ENCODE results near the gene ARL10. TPM values are rescaled to one million over a fixed set of nuclear protein-coding genes. Genes with fewer than 3 reads are reported as not detected.
"Not testable (repeated sequence)": the region's sequence is repeated elsewhere in the genome, so short reads cannot be mapped to it uniquely, and the experiment has no call there.

Gene ARL10
- total and polyA plus RNA-seq, 3 experiments from 2014 or later = 2.1 to 14.0 (median 12.9) TPM

DNA sequence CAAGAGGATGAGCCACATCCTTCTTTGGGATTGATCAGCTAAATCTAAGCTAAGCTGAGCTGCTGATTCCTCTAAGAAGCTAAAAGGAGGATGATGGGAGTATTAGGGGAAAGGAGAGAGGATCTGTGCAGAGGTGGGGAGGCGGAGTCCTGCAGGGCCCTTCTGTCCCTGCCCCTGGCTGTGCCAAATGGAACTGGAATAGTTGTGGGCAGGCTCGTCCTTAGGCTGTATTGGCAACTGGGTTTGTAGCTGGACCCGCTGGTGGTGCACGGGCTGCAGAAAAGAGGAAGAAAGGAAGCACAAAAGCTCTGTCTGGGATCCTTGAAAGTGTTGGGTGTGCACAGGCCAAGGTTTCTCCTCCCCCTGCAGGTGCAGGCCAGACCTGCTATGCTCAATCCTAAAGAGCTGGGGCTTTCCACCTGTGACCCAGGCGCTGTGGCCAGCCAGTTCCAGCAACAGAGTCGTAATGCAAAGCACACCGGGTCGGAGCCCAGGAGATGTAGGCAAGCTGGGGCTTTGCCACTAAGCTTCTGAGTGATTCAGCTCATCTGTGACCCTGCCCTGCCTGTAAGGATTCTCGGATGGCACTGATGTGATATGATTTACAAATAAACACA, 41.3 kb downstream of the ARL10 start:
- peaks cover 0 to 62% (median 9%) of the 10 kb centered on the region in 3 donors for H3K36me3 Mint-ChIP-seq
- ChIA-PET CTCF (interaction anchor here (0.9 to 1.6 kb wide), 3 partner anchors 9 to 41 kb away, joined by 3 read pairs; partner anchors contain the start of gene FAF2), POLR2A (no interaction called here)
- Histone ChIP-seq H3K27me3 (ENCODE audit: insufficient read depth, low read length, poor library complexity, severe bottlenecking) (no peaks in the 10 kb centered on the region), H3K9me3 (ENCODE audit: low read length) (no peaks in the 10 kb centered on the region), H3K4me1 (ENCODE audit: insufficient read depth, low read length) (no peaks in the 10 kb centered on the region), H3K36me3 (ENCODE audit: insufficient read depth, low read length) (peaks cover 3% of the 10 kb centered on the region), H3K27ac (ENCODE audit: low read depth, low read length) (no peak overlapping the region), H3K4me3 (ENCODE audit: low read length) (no peak overlapping the region)
- peak overlapping the region in 4 of 8 donors; percentile 12 to 71 (median 20) for H3K27ac Mint-ChIP-seq
- no peaks in the 10 kb centered on the region for H3K9me3 Mint-ChIP-seq
- H3K4me3 Mint-ChIP-seq = no peak overlapping the region
- no peak for DNase-seq
- peaks cover 8 to 16% (median 9%) of the 10 kb centered on the region in 3 donors for H3K4me1 Mint-ChIP-seq
- H3K27me3 Mint-ChIP-seq = no peaks in the 10 kb centered on the region

GRCh38 chr5:176407456-176408251, 42.4 kb downstream of the ARL10 start:
- DNase-seq = no peak
- Histone ChIP-seq H3K4me3 (ENCODE audit: low read length) (no peak overlapping the region), H3K27me3 (ENCODE audit: insufficient read depth, low read length, poor library complexity, severe bottlenecking) (no peaks in the 10 kb centered on the region), H3K4me1 (ENCODE audit: insufficient read depth, low read length) (no peaks in the 10 kb centered on the region), H3K36me3 (ENCODE audit: insufficient read depth, low read length) (peaks cover 3% of the 10 kb centered on the region), H3K9me3 (ENCODE audit: low read length) (no peaks in the 10 kb centered on the region), H3K27ac (ENCODE audit: low read depth, low read length) (no peak overlapping the region)
- H3K4me3 Mint-ChIP-seq = no peak overlapping the region
- H3K27ac Mint-ChIP-seq = peak overlapping the region in 4 of 8 donors; percentile 42 to 78 (median 62)
- POLR2A ChIA-PET = no interaction called here
- H3K9me3 Mint-ChIP-seq = no peaks in the 10 kb centered on the region
- CTCF ChIA-PET = interaction anchor here (0.9 to 1.6 kb wide), 4 partner anchors 8 to 130 kb away, joined by 3 read pairs; partner anchors contain the start of genes FAF2 and RNF44
- H3K36me3 Mint-ChIP-seq = peaks cover 0 to 58% (median 9%) of the 10 kb centered on the region in 3 donors
- no peaks in the 10 kb centered on the region for H3K27me3 Mint-ChIP-seq
- peaks cover 12 to 15% (median 15%) of the 10 kb centered on the region in 3 donors for H3K4me1 Mint-ChIP-seq

GRCh38 chr5:176408252-176408573, 42.9 kb downstream of the ARL10 start:
- H3K4me3 ChIP-seq (ENCODE audit: low read length); H3K27ac ChIP-seq (ENCODE audit: low read depth, low read length); POLR2A ChIA-PET; H3K27me3 Mint-ChIP-seq; H3K9me3 Mint-ChIP-seq; H3K9me3 ChIP-seq (ENCODE audit: low read length); DNase-seq; H3K36me3 ChIP-seq (ENCODE audit: insufficient read depth, low read length); H3K4me1 ChIP-seq (ENCODE audit: insufficient read depth, low read length); H3K4me3 Mint-ChIP-seq; H3K27me3 ChIP-seq (ENCODE audit: insufficient read depth, low read length, poor library complexity, severe bottlenecking): not testable (repeated sequence)
- H3K4me1 Mint-ChIP-seq = peaks cover 14 to 20% (median 20%) of the 10 kb centered on the region in 3 donors
- CTCF ChIA-PET = interaction anchor here (1.2 kb wide), 1 partner anchor 129 kb away, joined by 3 read pairs; the partner anchor contains the start of gene RNF44
- H3K27ac Mint-ChIP-seq = peak overlapping the region in 2 of 8 donors; percentile 42 to 78
- H3K36me3 Mint-ChIP-seq = peaks cover 0 to 57% (median 9%) of the 10 kb centered on the region in 3 donors

DNA sequence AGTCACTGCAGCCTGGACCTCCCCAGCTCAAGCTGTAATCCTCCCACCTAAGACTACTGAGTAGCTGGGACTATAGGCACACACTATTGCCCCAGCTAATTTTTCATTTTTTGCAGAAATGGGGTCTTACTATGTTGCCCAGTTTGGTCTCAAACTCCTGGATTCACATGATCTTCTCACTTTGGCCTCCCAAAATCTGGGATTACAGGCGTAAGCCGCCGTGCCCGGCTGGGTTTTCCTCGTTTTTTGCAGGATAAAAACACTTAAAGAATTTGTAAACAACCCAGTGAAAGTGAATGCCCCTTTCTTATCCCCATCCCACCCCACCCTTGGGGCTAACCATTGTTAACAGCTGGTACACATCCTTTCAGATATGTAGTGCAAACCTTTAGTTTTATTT, 43.3 kb downstream of the ARL10 start:
- Mint-ChIP-seq H3K9me3 (no peaks in the 10 kb centered on the region), H3K27me3 (no peaks in the 10 kb centered on the region), H3K4me1 (peaks cover 18 to 24% (median 22%) of the 10 kb centered on the region in 3 donors), H3K4me3 (no peak overlapping the region), H3K27ac (peak overlapping the region in 1 of 8 donors; percentile 42), H3K36me3 (peaks cover 0 to 57% (median 9%) of the 10 kb centered on the region in 3 donors)
- ChIA-PET CTCF (interaction anchor here (1.3 kb wide), 1 partner anchor 165 kb away, joined by 3 read pairs; no protein-coding TSS in a partner anchor), POLR2A (no interaction called here)
- peaks cover 3% of the 10 kb centered on the region for H3K36me3 ChIP-seq (ENCODE audit: insufficient read depth, low read length)
- DNase-seq = no peak
- no peaks in the 10 kb centered on the region for H3K9me3 ChIP-seq (ENCODE audit: low read length)
- H3K4me1 ChIP-seq (ENCODE audit: insufficient read depth, low read length) = no peaks in the 10 kb centered on the region
- H3K27me3 ChIP-seq (ENCODE audit: insufficient read depth, low read length, poor library complexity, severe bottlenecking) = no peaks in the 10 kb centered on the region
- H3K27ac ChIP-seq (ENCODE audit: low read depth, low read length) = no peak overlapping the region
- no peak overlapping the region for H3K4me3 ChIP-seq (ENCODE audit: low read length)

DNA sequence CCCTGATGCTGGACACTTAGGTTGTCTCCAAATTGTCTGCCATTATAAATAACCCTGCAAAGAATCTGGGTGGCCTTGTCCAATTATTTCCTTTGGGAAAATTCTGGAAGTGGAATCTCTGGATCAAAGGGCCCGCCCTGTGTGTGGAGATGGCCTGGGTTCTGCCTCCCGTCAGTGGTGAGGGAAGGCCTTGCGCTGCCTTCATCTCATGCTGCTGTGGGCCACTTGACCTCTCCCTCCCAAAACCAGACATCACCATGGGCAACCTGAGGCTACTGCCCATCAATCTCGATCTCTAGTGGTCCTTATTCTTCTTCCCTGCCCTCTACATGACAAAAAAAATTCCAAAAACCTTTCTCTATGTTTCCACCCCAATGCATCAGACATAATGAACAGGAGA, 44.5 kb downstream of the ARL10 start:
- Mint-ChIP-seq H3K9me3 (no peaks in the 10 kb centered on the region), H3K4me1 (peaks cover 30 to 36% (median 33%) of the 10 kb centered on the region in 3 donors), H3K27ac (peak overlapping the region in 3 of 8 donors; percentile 9 to 57 (median 12)), H3K27me3 (no peaks in the 10 kb centered on the region), H3K36me3 (peaks cover 0 to 53% (median 9%) of the 10 kb centered on the region in 3 donors), H3K4me3 (no peak overlapping the region)
- Histone ChIP-seq H3K36me3 (ENCODE audit: insufficient read depth, low read length) (peaks cover 3% of the 10 kb centered on the region), H3K27me3 (ENCODE audit: insufficient read depth, low read length, poor library complexity, severe bottlenecking) (no peaks in the 10 kb centered on the region), H3K4me3 (ENCODE audit: low read length) (no peak overlapping the region), H3K9me3 (ENCODE audit: low read length) (no peaks in the 10 kb centered on the region), H3K4me1 (ENCODE audit: insufficient read depth, low read length) (peaks cover 5% of the 10 kb centered on the region), H3K27ac (ENCODE audit: low read depth, low read length) (no peak overlapping the region)
- no peak for DNase-seq
- CTCF ChIA-PET = interaction anchor here (0.7 to 1.3 kb wide), 2 partner anchors 14 to 164 kb away, joined by 3 read pairs; no protein-coding TSS in a partner anchor
- POLR2A ChIA-PET = interaction anchor here (0.8 kb wide), 1 partner anchor 26 kb away, joined by 4 read pairs; no protein-coding TSS in a partner anchor

- no peak overlapping the region for H3K4me3 Mint-ChIP-seq
- Histone ChIP-seq H3K4me3 (ENCODE audit: low read length) (no peak overlapping the region), H3K27me3 (ENCODE audit: insufficient read depth, low read length, poor library complexity, severe bottlenecking) (no peaks in the 10 kb centered on the region), H3K4me1 (ENCODE audit: insufficient read depth, low read length) (peaks cover 13% of the 10 kb centered on the region), H3K27ac (ENCODE audit: low read depth, low read length) (no peak overlapping the region), H3K9me3 (ENCODE audit: low read length) (no peaks in the 10 kb centered on the region), H3K36me3 (ENCODE audit: insufficient read depth, low read length) (peaks cover 3% of the 10 kb centered on the region)
- no peak for DNase-seq
- H3K36me3 Mint-ChIP-seq = peaks cover 0 to 49% (median 9%) of the 10 kb centered on the region in 3 donors
- POLR2A ChIA-PET = no interaction called here
- CTCF ChIA-PET = no interaction called here
- peaks cover 38 to 44% (median 42%) of the 10 kb centered on the region in 3 donors for H3K4me1 Mint-ChIP-seq
- no peaks in the 10 kb centered on the region for H3K27me3 Mint-ChIP-seq
- H3K9me3 Mint-ChIP-seq = no peaks in the 10 kb centered on the region
- H3K27ac Mint-ChIP-seq = peak overlapping the region in 1 of 8 donors; percentile 69
These were observed 45.3 kb downstream of the ARL10 start for GRCh38 chr5:176410486-176411180.

DNA sequence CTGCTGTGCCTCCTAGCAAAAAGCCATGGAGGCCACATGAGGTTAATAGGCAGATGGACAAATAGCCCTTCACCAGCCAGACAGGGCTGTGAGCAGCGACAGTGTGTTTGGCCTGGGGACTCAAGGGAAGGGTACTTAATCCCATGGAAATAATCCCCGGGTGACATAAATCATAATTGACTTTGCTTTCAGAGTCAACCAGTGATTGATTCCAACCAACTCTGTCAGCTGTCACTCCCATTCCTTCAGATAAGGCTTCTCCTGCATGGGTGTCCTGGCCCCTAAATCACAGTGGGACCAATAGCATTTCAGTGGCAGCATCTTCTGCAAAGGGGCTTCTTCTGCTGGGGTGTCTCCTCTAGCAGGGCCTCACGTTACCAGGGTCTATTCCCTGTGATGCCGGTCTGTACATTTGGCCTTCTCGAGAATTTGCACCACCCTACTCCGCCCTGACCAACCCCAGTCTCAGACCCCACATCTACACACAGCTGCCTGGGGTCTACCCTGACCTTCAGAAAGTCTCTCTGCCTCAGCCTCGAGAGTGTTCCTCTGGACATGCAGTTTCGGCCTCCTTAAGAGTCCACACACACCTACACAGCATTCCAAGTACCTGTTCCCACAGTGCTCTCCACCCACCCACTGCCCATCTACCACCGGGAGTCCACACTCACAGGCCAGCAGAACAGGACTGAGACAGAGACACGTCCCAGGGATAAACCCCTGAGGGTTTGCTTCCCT, 47.4 kb downstream of the ARL10 start:
- H3K9me3 ChIP-seq (ENCODE audit: low read length) = no peaks in the 10 kb centered on the region
- CTCF ChIA-PET = no interaction called here
- H3K9me3 Mint-ChIP-seq = no peaks in the 10 kb centered on the region
- peaks cover 0 to 31% (median 7%) of the 10 kb centered on the region in 3 donors for H3K36me3 Mint-ChIP-seq
- H3K4me1 Mint-ChIP-seq = peaks cover 47 to 55% (median 50%) of the 10 kb centered on the region in 3 donors
- H3K4me3 ChIP-seq (ENCODE audit: low read length) = no peak overlapping the region
- peaks cover 3% of the 10 kb centered on the region for H3K36me3 ChIP-seq (ENCODE audit: insufficient read depth, low read length)
- DNase-seq = no peak
- H3K27ac Mint-ChIP-seq = peak overlapping the region in 6 of 8 donors; percentile 57 to 96 (median 72)
- POLR2A ChIA-PET = no interaction called here
- no peaks in the 10 kb centered on the region for H3K27me3 Mint-ChIP-seq
- peaks cover 25% of the 10 kb centered on the region for H3K4me1 ChIP-seq (ENCODE audit: insufficient read depth, low read length)
- H3K27me3 ChIP-seq (ENCODE audit: insufficient read depth, low read length, poor library complexity, severe bottlenecking) = no peaks in the 10 kb centered on the region
- peak overlapping the region in 2 of 7 donors; percentile 34 to 89 for H3K4me3 Mint-ChIP-seq
- H3K27ac ChIP-seq (ENCODE audit: low read depth, low read length) = no peak overlapping the region

Measured in CD8-positive, alpha-beta memory T cell (primary cell).